Astrocyte (in vitro differentiated cells and primary cell): ENCODE results near the gene DPM3.

ENCODE experiments used
- CTCF ChIP-seq: IDR thresholded peaks from 2 replicates; pipeline ENCODE4 v1.5.1; 2011; ENCODE audit warnings: low read depth, mild to moderate bottlenecking, inconsistent platforms, low read length, moderate library complexity; ENCODE audit not compliant: insufficient read depth
- EZH2 ChIP-seq: IDR thresholded peaks from 2 replicates; pipeline ENCODE4 v1.6.1; 2012; ENCODE audit warnings: mild to moderate bottlenecking, low read length, inconsistent platforms; ENCODE audit not compliant: insufficient read depth

- TF ChIP-seq CTCF (no peak), EZH2 (no peak)
Measured at GRCh38 chr1:155134880-155135414, 5.4 kb downstream of the DPM3 start.
